ENCODE results near the gene ZSWIM5.

The ZSWIM5 gene

GRCh38 chr1:44988531-44989156 lies 217.8 kb downstream of the ZSWIM5 start:
- no peak for TF ChIP-seq ZIC2 (tag by site-specific recombination; IDR thresholded peaks at IDR 0.05)
- no peak for TF ChIP-seq ZNF785 (tag by site-specific recombination; IDR thresholded peaks at IDR 0.05)
- no peak for TF ChIP-seq ZNF830 (tag by site-specific recombination; IDR thresholded peaks at IDR 0.05; ENCODE audit: low read depth)
- no peak for TF ChIP-seq ZNF513 (tag by site-specific recombination; IDR thresholded peaks at IDR 0.05)
- TF ChIP-seq ZNF133 (tag by site-specific recombination; IDR thresholded peaks at IDR 0.05) = no peak
- TF ChIP-seq ZSCAN30 (tag by site-specific recombination; IDR thresholded peaks at IDR 0.05) = no peak
- no peak for TF ChIP-seq MEIS1 (CRISPR knock-in tag; IDR thresholded peaks at IDR 0.05; ENCODE audit: borderline replicate concordance)
- no peak for TF ChIP-seq ZNF311 (tag by site-specific recombination; IDR thresholded peaks at IDR 0.05; ENCODE audit: borderline replicate concordance)
- TF ChIP-seq, protein P1, sequence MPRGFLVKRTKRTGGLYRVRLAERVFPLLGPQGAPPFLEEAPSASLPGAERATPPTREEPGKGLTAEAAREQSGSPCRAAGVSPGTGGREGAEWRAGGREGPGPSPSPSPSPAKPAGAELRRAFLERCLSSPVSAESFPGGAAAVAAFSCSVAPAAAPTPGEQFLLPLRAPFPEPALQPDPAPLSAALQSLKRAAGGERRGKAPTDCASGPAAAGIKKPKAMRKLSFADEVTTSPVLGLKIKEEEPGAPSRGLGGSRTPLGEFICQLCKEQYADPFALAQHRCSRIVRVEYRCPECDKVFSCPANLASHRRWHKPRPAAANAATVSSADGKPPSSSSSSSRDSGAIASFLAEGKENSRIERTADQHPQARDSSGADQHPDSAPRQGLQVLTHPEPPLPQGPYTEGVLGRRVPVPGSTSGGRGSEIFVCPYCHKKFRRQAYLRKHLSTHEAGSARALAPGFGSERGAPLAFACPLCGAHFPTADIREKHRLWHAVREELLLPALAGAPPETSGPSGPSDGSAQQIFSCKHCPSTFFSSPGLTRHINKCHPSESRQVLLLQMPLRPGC (tag by site-specific recombination; IDR thresholded peaks at IDR 0.05) = no peak
- TF ChIP-seq ZNF248 (tag by site-specific recombination; IDR thresholded peaks at IDR 0.05) = no peak
- TF ChIP-seq ZNF530 (tag by site-specific recombination; IDR thresholded peaks at IDR 0.05; ENCODE audit: low read depth) = no peak
- no peak for TF ChIP-seq ZNF132 (tag by site-specific recombination; IDR thresholded peaks at IDR 0.05; ENCODE audit: borderline replicate concordance)
- TF ChIP-seq ZNF302 (tag by site-specific recombination; IDR thresholded peaks at IDR 0.05; ENCODE audit: low read depth) = no peak
- no peak for TF ChIP-seq GLIS2 (tag by site-specific recombination; IDR thresholded peaks at IDR 0.05)
- TF ChIP-seq ZBTB21 (tag by site-specific recombination; IDR thresholded peaks at IDR 0.05) = no peak
- no peak for TF ChIP-seq ZNF148 (tag by site-specific recombination; IDR thresholded peaks at IDR 0.05; ENCODE audit: borderline replicate concordance)
- no peaks in the 10 kb centered on the region for H3K4me1 ChIP-seq (ENCODE audit: control insufficient read depth, insufficient read depth, low read length)
- H3K36me3 ChIP-seq (ENCODE audit: control insufficient read depth in 2 of 2, insufficient read depth in 1 of 2, low read length in 2 of 2) = no peaks in the 10 kb centered on the region
- no peak overlapping the region for H3K27ac ChIP-seq (ENCODE audit: extremely low read depth, low read depth, low read length)
- ChIA-PET POLR2A (interaction anchor here (0.5 to 0.9 kb wide), 2 partner anchors 22 to 42 kb away, joined by 3 read pairs; partner anchors contain the start of gene HECTD3), CTCF (interaction anchor here (0.5 to 0.6 kb wide), 2 partner anchors 12 to 25 kb away, joined by 3 read pairs; no protein-coding TSS in a partner anchor)
- H3K4me3 ChIP-seq (ENCODE audit: low read depth, low read length) = no peak overlapping the region
- no peaks in the 10 kb centered on the region for H3K9me3 ChIP-seq (ENCODE audit: control insufficient read depth, insufficient read depth, low read depth, low read length)

DNA sequence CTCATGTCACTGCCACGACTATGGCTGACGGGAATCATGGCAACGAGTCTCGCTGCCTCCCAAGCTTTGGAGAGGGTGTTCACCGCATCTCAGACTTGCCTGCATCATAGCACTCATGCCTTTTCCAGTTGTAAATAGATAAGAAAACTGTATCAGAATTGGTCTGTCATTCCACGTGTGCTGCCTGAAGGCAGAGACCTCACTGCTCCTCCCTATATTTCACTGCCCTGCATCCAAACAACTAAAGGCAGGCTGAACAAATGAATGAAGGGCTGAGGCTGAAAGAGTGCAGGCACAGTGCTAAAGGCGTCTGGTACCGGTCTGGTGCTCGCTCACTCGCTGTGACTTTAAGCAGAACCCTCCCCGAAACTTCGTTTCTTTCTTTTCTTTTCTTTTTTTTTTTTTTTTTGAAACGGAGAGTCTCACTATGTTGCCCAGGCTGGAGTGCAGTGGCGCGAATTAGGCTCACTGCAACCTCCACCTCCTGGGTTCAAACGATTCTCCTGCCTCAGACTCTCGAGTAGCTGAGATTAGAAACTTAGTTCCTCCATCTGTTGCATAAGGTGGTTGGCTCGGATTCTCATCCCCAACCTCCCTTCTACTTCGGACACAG lies 220.6 kb downstream of the ZSWIM5 start:
- Histone ChIP-seq H3K4me3 (ENCODE audit: low read depth, low read length) (peak overlapping the region; percentile 86), H3K4me1 (ENCODE audit: control insufficient read depth, insufficient read depth, low read length) (no peaks in the 10 kb centered on the region), H3K9me3 (ENCODE audit: control insufficient read depth, insufficient read depth, low read depth, low read length) (no peaks in the 10 kb centered on the region), H3K36me3 (ENCODE audit: control insufficient read depth in 2 of 2, insufficient read depth in 1 of 2, low read length in 2 of 2) (peaks cover 0 to 5% of the 10 kb centered on the region in 2 experiments; a peak in 2 of 3 replicates), H3K27ac (ENCODE audit: extremely low read depth, low read depth, low read length) (no peak overlapping the region; the same call in 1 of the 2 replicates)
- POLR2A ChIA-PET = interaction anchor here (1.0 to 2.2 kb wide), 10 partner anchors 12 to 505 kb away, joined by 3 to 29 read pairs (median 5); partner anchors contain the start of genes BTBD19, HECTD3, PLK3 and PTCH2
- CTCF ChIA-PET = interaction anchor here (0.9 to 1.9 kb wide), 4 partner anchors 16 to 150 kb away, joined by 3 to 8 read pairs (median 4); no protein-coding TSS in a partner anchor
- TF ChIP-seq ZNF10 (tag by site-specific recombination; IDR thresholded peaks at IDR 0.05) (no peak), ZBTB48 (tag by site-specific recombination; IDR thresholded peaks at IDR 0.05) (no peak), ZNF350 (tag by site-specific recombination; IDR thresholded peaks at IDR 0.05) (no peak), SCRT2 (tag by site-specific recombination; IDR thresholded peaks at IDR 0.05) (no peak), KLF16 (tag by site-specific recombination; IDR thresholded peaks at IDR 0.05) (no peak), ZNF121 (tag by site-specific recombination; IDR thresholded peaks at IDR 0.05) (peak; percentile 99), ZFP37 (tag by site-specific recombination; IDR thresholded peaks at IDR 0.05) (0 out of 2 replicates have a peak, but pooled peaks have one; percentile 81), HOXC10 (CRISPR knock-in tag; IDR thresholded peaks at IDR 0.05) (no peak; the same call in 1 of the 2 replicates), ZNF24 (tag by site-specific recombination; IDR thresholded peaks at IDR 0.05) (peak; percentile 86)
- TF ChIP-seq, protein P2, sequence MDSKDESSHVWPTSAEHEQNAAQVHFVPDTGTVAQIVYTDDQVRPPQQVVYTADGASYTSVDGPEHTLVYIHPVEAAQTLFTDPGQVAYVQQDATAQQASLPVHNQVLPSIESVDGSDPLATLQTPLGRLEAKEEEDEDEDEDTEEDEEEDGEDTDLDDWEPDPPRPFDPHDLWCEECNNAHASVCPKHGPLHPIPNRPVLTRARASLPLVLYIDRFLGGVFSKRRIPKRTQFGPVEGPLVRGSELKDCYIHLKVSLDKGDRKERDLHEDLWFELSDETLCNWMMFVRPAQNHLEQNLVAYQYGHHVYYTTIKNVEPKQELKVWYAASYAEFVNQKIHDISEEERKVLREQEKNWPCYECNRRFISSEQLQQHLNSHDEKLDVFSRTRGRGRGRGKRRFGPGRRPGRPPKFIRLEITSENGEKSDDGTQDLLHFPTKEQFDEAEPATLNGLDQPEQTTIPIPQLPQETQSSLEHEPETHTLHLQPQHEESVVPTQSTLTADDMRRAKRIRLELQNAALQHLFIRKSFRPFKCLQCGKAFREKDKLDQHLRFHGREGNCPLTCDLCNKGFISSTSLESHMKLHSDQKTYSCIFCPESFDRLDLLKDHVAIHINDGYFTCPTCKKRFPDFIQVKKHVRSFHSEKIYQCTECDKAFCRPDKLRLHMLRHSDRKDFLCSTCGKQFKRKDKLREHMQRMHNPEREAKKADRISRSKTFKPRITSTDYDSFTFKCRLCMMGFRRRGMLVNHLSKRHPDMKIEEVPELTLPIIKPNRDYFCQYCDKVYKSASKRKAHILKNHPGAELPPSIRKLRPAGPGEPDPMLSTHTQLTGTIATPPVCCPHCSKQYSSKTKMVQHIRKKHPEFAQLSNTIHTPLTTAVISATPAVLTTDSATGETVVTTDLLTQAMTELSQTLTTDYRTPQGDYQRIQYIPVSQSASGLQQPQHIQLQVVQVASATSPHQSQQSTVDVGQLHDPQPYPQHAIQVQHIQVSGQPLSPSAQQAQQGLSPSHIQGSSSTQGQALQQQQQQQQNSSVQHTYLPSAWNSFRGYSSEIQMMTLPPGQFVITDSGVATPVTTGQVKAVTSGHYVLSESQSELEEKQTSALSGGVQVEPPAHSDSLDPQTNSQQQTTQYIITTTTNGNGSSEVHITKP (tag by site-specific recombination; IDR thresholded peaks at IDR 0.05) = no peak

All from HEK293 (cell line).